Activated CD8-positive, alpha-beta memory T cell treated with anti-CD3 and anti-CD28 coated beads, Interleukin-2, amount 50 U/mL, for 24 hours (primary cell): Measurements from ENCODE around the gene LPA.
"Not testable (repeated sequence)": the region's sequence is repeated elsewhere in the genome, so short reads cannot be mapped to it uniquely, and the experiment has no call there.

Experiments used
- DNase-seq: peaks from one replicate; pipeline ENCODE4 v3.0.0-alpha.2; 2020; ENCODE audit errors: extremely low read depth

The LPA gene

GRCh38 chr6:160664198-160664597 lies at the start of gene LPA:
TSS of gene LPA (minus strand) at chr6:160664275. CDS start at chr6:160664214, 61 bp downstream.
- DNase-seq, result not testable (repeated sequence)

GRCh38 chr6:160708993-160709392 lies 44.9 kb upstream of the LPA start:
- not testable (repeated sequence) for DNase-seq

- not testable (repeated sequence) for DNase-seq
Measured at GRCh38 chr6:160704688-160705087, 40.6 kb upstream of the LPA start.

- not testable (repeated sequence) for DNase-seq
Measured at GRCh38 chr6:160701918-160702680, 38.0 kb upstream of the LPA start, which contains the start of gene PLG. TSS of gene PLG (plus strand) at chr6:160702244. CDS start at chr6:160702305, 61 bp downstream.

GRCh38 chr6:160697826-160698225 lies 33.8 kb upstream of the LPA start:
- DNase-seq, result no peak

GRCh38 chr6:160696884-160697283 lies 32.8 kb upstream of the LPA start:
- DNase-seq, result not testable (repeated sequence)

- DNase-seq, result not testable (repeated sequence)
Measured at GRCh38 chr6:160695622-160696021, 31.5 kb upstream of the LPA start.

- not testable (repeated sequence) for DNase-seq
Measured at GRCh38 chr6:160695025-160695424, 30.9 kb upstream of the LPA start.

GRCh38 chr6:160692369-160692959 lies 28.4 kb upstream of the LPA start:
- DNase-seq, result no peak

- no peak for DNase-seq
Measured at GRCh38 chr6:160691617-160692016, 27.5 kb upstream of the LPA start.

- no peak for DNase-seq
Measured at GRCh38 chr6:160690458-160690857, 26.4 kb upstream of the LPA start.

- DNase-seq, result no peak
Measured at GRCh38 chr6:160685762-160686450, 21.8 kb upstream of the LPA start.

- DNase-seq, result not testable (repeated sequence)
Measured at GRCh38 chr6:160685101-160685761, 21.2 kb upstream of the LPA start.

GRCh38 chr6:160679402-160679769 lies 15.3 kb upstream of the LPA start:
- DNase-seq, result no peak

GRCh38 chr6:160678744-160679401 lies 14.8 kb upstream of the LPA start:
- no peak for DNase-seq

GRCh38 chr6:160678230-160678629 lies 14.2 kb upstream of the LPA start:
- no peak for DNase-seq

- DNase-seq, result not testable (repeated sequence)
Measured at GRCh38 chr6:160676418-160676817, 12.3 kb upstream of the LPA start.

GRCh38 chr6:160668589-160668988 lies 4.5 kb upstream of the LPA start:
- DNase-seq, result no peak

- DNase-seq, result no peak
Measured at GRCh38 chr6:160667639-160668481, 3.8 kb upstream of the LPA start.

- no peak for DNase-seq
Measured at GRCh38 chr6:160662842-160663241, 1.2 kb downstream of the LPA start.

GRCh38 chr6:160662429-160662828 lies 1.6 kb downstream of the LPA start:
- no peak for DNase-seq
